Measurements from ENCODE around the gene DDX1.

Gene DDX1

DNA sequence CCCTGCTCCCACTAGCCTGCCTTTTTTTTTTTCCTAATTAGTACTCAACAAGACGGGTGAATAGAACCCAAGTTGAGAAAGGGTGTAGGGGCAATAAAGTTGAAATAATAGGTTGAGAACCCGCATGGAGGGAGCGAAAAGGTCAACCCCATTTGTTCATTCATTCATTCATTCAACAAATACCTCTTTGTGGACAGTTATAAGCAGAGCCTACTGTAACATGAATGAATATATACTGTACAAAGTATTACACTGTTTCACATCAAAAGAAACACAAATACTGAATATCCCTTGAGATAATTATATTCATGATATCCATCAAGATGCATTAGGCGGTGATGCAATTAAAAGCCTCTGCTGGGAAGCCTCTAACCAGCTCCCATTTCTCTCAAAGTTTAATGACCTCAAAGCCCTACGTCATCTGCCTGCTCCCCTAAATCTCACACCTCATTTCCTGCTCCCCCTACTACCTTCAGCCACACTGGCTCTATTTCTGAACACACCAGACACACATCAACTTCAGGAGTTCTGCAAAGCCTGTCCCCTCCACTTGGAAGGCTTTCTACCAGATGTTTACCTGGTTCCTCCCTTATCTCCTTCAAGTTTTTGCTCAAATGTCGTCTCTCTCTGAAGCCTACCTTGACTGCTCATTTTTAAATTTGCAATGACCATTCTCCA is 29.2 kb upstream of the DDX1 start:
- DNase-seq: no peak

DNA sequence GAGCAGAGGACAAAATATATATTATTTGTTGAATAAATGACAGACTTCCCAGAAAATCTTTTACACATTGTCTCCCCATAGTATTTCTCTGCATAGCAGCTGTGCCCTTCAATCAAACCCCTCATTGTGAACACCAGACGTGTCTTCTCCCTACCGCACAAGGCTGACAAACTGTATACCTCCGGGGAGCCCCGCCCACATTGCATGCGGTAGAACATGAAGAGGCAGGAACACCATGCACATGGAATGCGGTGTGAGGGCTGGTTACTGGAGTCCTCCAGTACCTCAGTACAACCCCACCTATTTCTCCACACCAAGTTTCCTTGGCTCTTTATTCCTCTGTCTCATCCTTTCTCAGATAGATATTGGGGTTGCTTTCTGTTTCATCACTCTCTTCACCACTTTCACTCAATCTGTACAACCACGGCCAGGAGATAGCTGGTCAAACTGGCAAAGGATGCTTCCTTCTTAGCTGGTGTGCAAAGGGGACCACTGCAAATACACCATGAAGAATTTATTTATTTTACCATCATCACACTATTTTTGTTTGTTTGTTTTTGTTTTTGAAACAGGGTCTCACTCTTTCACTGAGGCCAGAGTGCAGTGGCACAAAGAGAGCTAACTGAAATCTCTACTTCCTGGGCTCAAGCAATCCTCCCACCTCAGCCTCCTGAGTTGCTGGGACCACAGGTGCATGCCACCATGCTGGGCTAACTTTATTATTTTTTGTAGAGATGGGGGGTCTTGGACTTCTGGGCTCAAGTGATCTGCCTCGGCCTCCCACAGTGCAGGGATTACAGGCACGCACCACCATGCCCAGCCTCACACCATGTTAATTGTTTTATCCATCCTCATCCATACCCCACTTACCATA is 28.2 kb upstream of the DDX1 start:
- DNase-seq: no peak

DNA sequence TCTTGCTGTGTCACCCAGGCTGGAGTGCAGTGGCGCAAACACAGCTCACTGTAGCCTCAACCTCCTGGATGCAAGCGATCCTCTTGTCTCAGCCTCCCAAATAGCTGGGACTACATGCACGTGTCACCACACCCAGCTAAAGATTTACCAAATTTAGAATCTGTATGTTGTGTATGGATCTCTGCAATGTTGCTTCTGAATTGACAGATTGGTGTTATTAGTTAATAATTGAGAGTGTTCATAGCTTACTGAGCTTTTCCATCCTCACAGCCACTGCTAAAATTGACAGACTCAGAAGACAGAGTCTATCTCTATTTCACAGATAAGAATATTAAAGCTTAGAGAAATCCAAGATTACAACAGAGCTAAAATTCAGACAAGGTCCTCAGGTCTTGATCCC is 26.3 kb upstream of the DDX1 start:
- DNase-seq: no peak

DNA sequence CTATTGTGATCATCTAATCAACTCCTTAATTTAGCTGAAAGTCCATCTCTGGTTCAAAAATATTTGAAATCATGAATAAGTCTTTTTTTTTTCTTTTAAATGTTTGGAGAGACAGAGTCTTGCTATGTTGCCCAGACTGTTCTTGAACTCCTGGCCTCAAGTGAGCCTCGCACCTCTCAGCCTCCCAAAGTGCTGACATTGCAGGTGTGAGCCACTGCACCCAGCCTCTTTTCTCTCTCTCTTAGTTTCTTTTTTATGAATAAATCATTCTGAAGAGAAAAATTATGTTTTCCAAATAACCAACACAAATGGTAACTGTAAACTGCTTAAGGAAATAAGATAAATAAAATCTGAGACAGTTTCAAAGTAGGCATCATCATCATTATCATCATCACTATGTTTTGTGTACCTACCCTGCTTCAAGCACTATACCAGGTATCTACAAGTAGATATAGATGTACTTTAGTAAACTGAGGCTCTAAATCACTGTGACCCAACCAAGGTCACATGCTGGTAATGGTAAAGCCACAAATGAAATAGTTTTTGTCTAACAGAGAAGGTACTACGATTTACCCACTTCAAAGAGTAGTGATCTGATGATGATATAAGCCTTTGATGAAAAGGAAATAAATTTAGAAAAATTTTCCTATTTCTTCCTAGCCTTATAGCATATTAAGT is 25.5 kb upstream of the DDX1 start:
- no peak for DNase-seq

DNA sequence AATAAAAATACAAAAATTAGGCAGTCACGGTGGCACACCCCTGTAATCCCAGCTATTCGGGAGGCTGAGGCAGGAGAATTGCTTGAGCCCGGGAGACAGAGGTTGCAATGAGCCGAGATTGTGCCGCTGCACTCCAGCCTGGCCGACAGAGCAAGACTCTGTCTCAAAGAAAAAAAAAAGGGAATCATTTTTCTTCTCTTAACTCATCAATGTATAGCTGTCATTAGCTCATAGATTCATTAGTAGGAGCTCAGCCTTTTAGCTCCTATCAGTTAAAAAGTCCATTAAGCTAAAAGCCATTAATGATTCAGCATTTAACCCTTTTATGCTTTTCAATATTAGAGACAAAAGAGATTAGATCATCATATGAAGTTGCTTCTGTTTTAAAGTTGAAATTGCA is 24.8 kb upstream of the DDX1 start:
- no peak for DNase-seq

DNA sequence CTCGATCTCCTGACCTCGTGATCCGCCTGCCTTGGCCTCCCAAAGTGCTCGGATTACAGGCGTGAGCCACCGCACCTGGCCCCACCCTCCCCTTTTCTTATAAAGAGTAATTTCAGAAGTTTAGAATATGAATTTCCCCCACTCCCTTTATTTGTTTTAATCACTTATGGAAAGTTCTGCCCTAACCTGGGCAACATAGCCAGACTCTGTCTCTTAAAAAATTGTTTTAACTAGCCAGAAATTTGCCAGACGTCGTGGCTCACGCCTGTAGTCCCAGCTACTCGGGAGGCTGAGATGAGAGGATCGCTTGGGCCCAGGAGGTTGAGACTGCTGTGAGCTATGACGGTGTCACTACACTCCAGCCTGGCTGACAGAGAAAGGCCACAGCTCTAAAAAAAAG is 22.8 kb upstream of the DDX1 start:
- no peak for DNase-seq

DNA sequence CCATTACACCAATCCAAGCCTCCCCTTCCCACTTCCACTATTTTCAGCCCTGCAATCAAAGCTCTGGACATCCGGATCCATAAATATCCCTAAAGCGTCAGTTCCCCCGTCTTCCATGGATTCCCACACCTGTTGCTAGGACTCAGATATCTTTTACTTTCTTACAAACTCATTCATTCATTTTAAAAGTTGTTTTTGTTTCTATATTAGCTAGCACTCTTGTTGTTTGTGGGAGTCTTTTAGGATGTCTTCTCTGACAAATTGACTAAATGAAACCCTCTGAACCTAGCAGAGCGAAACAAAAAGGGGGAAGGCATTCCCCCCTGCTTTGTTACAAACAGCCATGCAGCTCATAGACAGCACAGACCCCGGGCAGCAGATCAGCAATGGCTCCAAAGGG is 21.6 kb upstream of the DDX1 start:
- DNase-seq: no peak

DNA sequence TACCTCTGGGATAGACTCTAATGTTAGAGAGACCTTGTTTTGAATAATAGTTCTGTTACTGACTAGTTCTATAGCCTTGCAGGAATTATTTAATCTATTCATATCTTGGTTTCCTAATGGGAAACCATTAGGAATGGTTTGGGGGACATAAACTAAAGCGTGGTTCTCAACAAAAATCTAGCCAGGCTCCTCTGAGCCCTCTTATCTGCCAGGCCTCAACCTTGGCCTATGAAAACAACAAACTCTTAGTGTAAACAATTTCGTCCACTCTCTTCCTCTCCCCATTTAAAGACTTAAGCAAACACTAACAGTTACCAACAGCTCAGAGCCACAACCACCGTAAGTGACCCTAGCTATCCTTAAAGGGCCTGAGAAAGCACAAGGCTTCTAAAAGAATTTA is 19.9 kb upstream of the DDX1 start:
- no peak for DNase-seq

DNA sequence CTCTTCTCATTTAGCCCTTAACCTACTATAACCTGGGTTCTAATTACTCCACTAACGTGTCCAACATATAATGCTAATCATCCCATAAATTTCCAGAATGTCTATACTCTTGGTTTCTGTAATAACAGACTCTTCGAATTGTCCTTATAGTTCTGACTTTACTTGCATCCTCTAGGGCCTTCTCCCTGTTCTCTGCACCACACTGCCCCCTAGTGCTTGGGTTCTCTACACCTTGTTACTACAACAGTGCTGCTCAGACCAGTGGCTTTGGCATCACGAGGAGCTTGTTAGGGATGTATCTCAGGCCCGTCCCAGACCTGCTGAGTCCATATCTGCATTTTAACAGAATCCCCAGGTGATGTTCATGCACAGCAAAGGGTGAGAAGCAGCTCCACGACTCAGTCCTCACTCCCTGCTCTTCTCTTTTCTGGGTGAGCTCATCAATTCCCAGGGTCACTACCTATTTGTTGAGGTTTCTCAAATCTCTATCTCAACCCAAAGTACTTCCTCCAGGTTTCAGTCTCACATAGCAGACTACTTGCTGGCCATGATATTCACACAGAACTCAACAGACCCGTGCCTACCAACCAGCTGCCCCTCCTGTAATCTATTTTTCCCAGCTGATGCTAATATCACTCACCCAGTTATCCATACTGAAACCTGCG is 14.5 kb upstream of the DDX1 start:
- DNase-seq: no peak

DNA sequence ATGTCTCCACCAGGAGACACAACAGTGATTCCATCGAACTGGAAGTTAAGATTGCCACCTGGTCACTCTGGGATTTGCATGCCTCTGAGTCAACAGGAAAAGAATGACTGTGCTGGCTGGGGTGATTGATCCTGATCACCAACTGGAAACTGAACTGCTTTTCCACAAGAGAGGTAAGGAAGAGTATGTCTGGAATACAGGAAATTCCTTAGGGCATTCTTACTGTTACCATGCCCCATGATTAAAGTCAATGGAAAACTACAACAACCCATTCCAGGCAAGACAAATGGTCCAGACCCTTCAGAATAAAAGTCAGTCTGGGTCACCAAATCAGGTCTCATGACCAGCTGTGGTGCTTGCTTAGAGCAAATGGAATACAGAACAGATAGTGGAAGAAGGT is 12.0 kb upstream of the DDX1 start:
- no peak for DNase-seq

DNA sequence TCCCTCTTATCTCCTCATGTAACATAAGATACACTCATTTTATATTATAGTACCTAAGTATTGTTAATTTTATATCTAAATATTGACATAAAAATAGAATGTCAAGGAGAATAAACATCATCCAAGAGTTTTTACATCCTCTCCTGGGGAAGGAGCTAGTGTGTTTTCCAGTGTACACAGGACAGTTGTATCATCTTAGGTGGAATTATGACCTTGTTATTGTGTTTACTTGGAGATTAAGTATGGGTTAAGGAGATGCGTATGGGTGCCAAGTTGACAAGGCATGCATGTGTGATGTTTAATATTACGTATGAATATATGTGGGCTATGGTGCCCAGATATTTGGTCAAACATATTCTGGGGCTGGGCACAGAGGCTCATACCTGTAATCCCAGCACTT is 11.2 kb upstream of the DDX1 start:
- no peak for DNase-seq

DNA sequence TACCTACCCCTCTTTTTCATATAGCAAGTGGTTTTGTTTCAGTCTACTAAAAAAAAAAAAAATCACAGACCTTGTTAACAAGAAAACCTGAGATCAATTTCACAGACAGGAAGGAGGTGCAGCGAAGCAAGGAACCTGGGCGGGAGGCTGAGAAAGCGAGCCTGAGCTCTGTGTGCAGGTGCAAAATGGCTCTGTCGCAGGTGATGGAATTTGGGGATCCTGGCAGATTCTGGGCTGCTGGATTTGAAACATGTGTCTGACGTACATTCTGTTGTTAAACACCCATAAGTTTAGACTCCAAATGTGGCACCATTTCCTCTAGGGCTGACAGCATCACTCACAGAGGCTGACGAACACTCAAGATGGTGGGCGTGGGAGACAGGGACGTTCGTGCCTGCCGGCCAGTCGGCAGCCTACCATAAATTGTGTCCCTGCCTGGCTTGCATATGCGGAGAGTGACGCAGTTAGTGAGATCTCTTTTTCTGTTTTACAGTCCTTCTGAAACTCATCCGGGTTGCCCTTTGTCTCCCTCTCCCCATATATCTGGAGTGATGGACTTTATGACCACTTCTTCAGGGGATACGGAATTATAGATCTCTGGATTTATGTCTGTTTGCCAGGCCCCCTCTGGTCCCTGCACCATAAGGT is 8.8 kb upstream of the DDX1 start:
- no peak for DNase-seq

DNA sequence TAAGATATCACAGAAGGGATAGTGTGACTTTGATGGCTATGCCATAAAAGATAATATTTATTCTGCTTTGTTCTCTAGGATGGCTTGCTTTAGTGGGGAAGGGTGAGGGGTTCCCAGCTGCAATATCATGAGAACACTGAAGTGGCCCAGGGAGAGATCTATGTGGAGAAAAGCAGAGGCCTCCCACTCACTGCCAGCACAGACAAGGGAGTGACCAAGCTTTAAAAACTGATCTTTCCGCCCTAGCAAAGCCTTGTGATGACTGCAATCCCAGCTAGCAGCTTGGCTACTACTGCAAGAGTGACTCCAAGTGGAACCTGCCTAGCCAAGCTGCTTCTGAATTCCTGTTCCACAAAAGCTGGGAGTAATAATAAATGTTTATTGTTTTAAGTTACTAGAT is 7.8 kb upstream of the DDX1 start:
- no peak for DNase-seq

DNA sequence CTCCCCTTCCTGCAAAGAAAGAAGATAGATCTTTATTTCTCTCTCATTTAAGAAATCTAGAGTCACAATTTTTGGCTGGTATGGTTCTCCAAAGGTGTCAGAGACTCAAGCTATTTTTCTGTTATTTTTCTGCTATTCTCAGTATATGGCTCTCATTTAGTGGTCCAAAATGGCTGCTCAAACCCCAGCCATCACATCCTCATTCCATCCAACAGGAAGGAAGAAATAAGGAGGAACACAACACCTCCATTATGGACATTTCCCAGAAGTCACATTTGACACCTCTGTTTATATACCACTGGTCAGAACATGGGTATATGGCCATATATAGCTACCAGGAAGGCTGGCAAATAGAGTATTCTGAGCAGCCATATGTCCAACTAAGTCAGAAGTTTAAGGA is 7.4 kb upstream of the DDX1 start:
- DNase-seq: no peak

DNA sequence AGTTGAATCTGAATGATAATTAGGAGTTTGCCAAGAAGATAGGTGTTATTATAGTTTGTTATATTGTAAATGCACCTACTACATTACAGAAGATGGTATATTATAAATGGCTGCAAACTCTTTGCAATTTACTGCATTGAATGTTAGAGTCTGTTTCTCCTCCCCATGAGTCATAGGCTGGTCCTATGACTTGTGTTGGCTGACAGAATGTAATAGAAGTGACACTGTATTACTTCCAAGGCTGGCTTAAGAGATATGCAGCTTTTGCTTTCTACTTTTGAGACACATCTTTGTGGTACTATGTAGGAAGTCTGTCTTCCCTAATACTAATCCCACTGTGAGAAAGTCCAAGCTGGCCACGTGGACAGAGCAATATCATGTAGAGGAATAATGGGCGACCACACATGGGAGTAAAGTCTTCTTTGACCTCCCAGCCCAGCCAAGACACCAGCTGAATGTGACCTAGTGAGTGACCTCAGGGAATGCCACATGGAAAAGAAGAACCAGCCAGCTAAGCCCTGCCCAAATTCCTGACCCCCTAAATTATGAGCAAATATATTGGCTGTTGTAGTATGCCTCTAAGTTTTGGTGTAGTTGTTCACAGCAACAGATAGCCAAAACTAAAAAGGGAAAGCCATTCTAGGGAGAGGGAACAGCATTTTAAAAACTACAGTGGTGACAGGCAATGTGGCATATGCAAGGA is 6.8 kb upstream of the DDX1 start:
- DNase-seq: no peak

DNA sequence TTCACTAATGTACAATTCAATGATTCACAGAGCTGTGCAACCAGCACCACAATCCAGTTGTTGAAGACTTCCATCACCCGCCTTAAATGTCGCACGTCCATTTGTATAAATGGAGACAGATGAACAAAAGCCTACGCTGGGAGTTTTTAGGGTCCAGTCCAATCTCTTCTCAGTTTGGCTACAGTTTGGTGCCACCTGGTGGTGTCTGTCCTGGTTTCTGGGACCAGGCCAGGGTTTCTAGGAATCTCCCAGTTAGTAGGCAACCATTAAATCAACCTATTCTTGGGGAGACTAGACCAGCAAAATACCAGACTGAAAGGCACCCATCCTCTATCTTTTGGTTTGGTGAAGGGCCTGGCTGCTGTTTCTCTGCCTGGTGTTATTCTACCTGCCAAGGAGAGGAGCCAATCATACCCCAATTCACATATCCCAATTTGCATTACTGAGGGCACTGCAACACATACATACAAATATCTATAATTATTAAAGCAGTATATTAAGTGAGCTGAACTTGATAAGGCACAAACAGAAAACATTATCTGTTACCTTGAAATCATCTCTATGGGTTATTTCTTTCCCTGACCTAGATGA is 3.2 kb upstream of the DDX1 start:
- DNase-seq: no peak

DNA sequence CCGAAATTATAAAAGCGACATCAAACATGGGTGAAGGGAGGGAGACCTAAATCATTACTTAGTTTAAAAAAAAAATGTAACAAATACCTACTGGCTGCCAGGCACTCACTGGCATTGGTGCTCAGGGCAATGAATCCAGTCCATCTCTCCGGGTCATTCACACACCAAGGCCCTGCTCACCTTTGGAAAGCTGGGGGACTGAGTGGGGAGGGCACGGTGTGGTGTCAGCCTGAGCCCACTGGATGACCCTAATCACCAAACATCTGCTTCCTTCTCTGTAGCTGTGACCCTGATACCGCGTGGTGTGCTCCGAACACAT is 336 bp upstream of the DDX1 start:
- no peak for DNase-seq

DNA sequence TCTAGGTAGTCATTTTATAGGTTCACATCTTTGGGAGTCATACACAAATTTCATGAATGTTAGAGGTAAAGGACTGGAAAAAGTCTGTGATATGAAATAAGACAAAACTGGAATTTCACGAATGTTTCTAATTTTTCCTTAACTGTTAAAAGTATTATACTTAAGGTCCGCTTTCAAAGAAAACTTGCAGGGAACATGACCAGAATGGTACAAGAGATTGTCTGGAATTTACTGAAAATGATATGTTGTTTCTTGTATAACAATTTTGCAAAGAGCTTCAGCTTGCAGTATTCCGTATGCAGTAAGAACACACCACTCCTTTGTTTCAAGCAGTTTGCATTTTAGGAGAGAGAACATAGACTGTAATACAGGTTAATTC is 1.6 kb downstream of the DDX1 start:
- no peak for DNase-seq

DNA sequence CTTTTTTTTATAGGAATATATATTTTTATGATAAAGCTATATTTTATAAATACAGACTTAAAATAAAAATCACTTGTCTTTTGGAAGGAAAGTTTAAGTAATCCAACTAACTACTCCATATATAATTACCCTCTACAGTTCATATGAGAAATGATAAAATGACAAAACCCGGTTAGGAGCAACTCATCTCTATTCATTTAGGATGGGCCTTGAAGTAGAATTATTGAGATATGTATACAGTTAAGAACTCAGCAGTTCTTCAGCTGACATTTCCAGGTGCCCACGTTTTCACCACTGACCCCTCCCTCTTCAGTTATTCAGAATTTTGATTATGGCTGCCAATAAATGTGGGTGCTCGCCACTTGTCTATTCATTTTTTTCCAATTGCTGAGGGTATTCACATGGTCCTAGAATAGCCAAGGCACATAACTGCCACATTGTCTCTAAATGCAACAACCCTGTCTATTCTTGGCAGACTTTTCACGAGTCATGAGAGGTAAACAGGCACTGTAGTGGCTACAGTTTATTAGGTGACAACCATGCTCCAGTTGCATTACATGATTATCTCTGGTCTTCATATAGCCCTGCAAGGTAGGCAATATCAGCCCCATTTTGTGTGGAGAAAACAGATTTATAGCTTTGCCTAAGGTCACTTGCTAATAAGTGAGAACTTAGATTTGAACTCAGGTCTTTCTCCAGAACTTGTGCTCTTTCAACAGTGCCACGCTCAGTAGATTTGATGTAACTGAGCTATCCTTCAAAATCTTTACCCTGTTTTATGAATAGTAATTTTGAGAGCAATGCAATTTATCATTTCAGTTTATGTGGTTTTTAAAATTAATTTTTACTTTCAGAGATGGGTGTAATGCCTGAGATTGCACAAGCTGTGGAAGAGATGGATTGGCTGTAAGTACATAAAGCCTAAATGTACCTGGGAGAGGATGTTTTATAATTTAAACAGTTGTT is 2.9 kb downstream of the DDX1 start:
- DNase-seq: no peak

DNA sequence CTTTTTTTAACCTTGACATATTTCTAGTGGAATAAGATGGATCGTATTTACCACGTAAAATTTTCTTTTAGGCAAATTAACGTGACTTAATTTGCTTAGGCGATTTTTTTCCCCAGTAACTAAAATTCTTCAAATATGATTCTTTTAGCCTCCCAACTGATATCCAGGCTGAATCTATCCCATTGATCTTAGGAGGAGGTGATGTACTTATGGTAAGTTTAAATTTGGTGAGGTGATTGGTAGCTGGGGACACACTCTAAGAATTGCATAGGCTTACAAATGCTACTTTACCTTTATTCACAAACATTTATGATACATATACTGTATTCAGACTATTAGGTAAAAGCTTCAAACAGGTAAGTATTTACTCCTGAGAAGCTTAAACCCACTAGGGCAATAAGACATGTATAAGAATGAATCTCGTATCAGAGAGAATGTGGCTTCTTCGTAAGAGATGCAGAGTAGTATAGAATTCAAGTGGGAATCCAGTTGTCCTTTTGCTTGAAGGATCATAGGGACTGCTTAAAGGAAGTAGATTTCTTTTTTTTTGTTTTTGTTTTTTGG is 3.8 kb downstream of the DDX1 start:
- DNase-seq: no peak

DNA sequence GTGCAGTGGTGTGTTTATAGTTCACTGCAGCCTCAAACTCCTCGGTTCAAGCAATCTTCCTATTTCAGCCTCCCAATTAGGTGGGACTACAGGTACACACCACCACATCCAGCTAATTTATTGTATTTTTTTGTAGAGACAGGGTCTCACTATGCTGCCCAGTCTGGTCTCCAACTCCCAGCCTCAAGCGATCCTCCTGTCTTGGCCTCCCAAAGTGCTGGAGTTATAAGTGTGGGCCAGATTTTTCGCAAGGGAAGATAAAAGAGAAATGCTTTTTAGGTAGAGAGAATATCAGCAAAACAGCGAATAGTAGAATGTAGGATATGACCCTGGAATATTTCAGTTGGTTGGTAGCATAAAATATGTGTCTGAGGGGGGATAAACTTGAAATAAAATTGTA is 4.3 kb downstream of the DDX1 start:
- no peak for DNase-seq
